ENCODE measurements around the gene SLC11A2. TPM values are rescaled to one million over a fixed set of nuclear protein-coding genes. Genes with fewer than 3 reads are reported as not detected.

Gene SLC11A2
- total RNA-seq, 1 experiment from 2014 or later, result 47.9 TPM

GRCh38 chr12:50960130-50960529 lies 66.1 kb downstream of the SLC11A2 start:
- no peak overlapping the region for H2AK5ac ChIP-seq (ENCODE audit: insufficient read length, low read length)
- H2BK5ac ChIP-seq (ENCODE audit: insufficient read length, low read length), result no peak overlapping the region
- DNase-seq, result no peak
- H3K14ac ChIP-seq (ENCODE audit: insufficient read depth, low read length), result no peak overlapping the region
- no peak overlapping the region for H4K91ac ChIP-seq (ENCODE audit: insufficient read length, low read depth, low read length)
- TF ChIP-seq CTCF (conservative IDR thresholded peaks at IDR 0.05), result no peak
- no peaks in the 10 kb centered on the region for H3K79me1 ChIP-seq (ENCODE audit: insufficient read depth, low read depth, low read length, poor library complexity, severe bottlenecking)
- no peaks in the 10 kb centered on the region for H3K9me3 ChIP-seq (ENCODE audit: control insufficient read depth, low read depth, low read length)
- H4K5ac ChIP-seq (ENCODE audit: insufficient read length, low read depth, low read length), result no peak overlapping the region
- H4K20me1 ChIP-seq (ENCODE audit: control insufficient read depth, insufficient read depth, insufficient read length), result no peaks in the 10 kb centered on the region
- no peak overlapping the region for H3K18ac ChIP-seq (ENCODE audit: insufficient read length, low read depth, low read length)
- no peak overlapping the region for H3K56ac ChIP-seq (ENCODE audit: insufficient read length, low read depth, low read length)
- H3K27ac ChIP-seq (ENCODE audit: insufficient read length, low read depth, low read length), result no peak overlapping the region
- H3K23ac ChIP-seq (ENCODE audit: insufficient read length, low read depth, low read length), result no peak overlapping the region
- Mint-ChIP-seq H3K4me3 (no peak overlapping the region), H3K9me3 (no peaks in the 10 kb centered on the region), H3K36me3 (ENCODE audit: insufficient read depth in 1 of 3, low read depth in 3 of 3) (no peaks in the 10 kb centered on the region), H3K27ac (no peak overlapping the region), H3K4me1 (no peaks in the 10 kb centered on the region), H3K27me3 (ENCODE audit: low read depth) (no peaks in the 10 kb centered on the region)
- H3K23me2 ChIP-seq (ENCODE audit: insufficient read length, low read depth, low read length, poor library complexity, severe bottlenecking), result no peaks in the 10 kb centered on the region
- H3K4me1 ChIP-seq (ENCODE audit: insufficient read depth, low read length), result no peaks in the 10 kb centered on the region
- H2BK12ac ChIP-seq (ENCODE audit: insufficient read length, low read depth, low read length), result no peak overlapping the region
- H4K8ac ChIP-seq (replicated peaks; ENCODE audit: insufficient read length, low read depth, low read length), result no peak overlapping the region
- H3K4ac ChIP-seq (ENCODE audit: low read depth, low read length), result no peak overlapping the region
- no peak overlapping the region for H2BK120ac ChIP-seq (ENCODE audit: low read depth, low read length, poor library complexity, severe bottlenecking)
- H2AFZ ChIP-seq (ENCODE audit: low read length), result no peak overlapping the region
- H3T11ph ChIP-seq (ENCODE audit: low read length), result no peak overlapping the region
- no peak overlapping the region for H3K9ac ChIP-seq (ENCODE audit: extremely low read depth, insufficient read length, low read length)
- H3K27me3 ChIP-seq (ENCODE audit: insufficient read depth, low read length), result no peaks in the 10 kb centered on the region
- H3K4me2 ChIP-seq (ENCODE audit: insufficient read depth, insufficient read length, low read length), result no peak overlapping the region
- no peak overlapping the region for H2BK15ac ChIP-seq (ENCODE audit: low read depth, low read length)
- no peaks in the 10 kb centered on the region for H3K79me2 ChIP-seq (ENCODE audit: insufficient read depth, low read length)
- H2BK20ac ChIP-seq (ENCODE audit: low read depth, low read length, poor library complexity, severe bottlenecking), result no peak overlapping the region

Data from H9 (cell line).